Measurements from ENCODE around the gene TMEM154. TPM values are rescaled to one million over a fixed set of nuclear protein-coding genes. Genes with fewer than 3 reads are reported as not detected.

Gene TMEM154
- total RNA-seq, 4 donors from 2014 or later: 41.2 to 83.1 (median 60.5) TPM

DNA sequence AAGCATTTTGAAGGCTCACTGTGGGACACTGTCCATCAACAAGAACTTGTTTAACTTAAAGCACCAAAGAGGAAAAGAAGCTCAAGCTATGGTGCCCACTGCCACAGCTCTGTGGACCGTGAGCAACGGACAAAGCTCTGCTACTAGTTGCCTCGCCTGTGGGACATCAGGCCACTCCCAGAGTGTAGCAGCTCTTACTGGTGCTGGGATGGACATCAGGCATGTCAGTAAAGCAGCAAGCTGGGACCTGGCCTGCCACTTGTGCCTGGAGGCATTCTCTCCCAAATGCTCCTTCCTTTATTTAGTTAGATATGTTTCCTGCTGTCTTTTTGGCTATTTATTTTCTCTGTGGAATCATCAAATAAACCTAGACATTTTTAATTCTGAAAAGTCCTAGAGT, 46.7 kb downstream of the TMEM154 start:
- Histone ChIP-seq H3K4me1 (peaks cover 0 to 4% (median 0%) of the 10 kb centered on the region in 3 donors), H3K27me3 (no peaks in the 10 kb centered on the region), H3K9me3 (no peaks in the 10 kb centered on the region), H3K27ac (no peak overlapping the region), H3K36me3 (peaks cover 0 to 71% (median 4%) of the 10 kb centered on the region in 3 donors), H3K4me3 (no peak overlapping the region)
- intact Hi-C loops (cut with DNase I): loop anchor here (5.0 kb wide), 1 partner anchor 141 kb away; no protein-coding TSS in a partner anchor
- no peak for TF ChIP-seq CTCF (IDR thresholded peaks at IDR 0.05)
- no peak for TF ChIP-seq POLR2A (IDR thresholded peaks at IDR 0.05)
- no peak for DNase-seq
- 37 to 67% methylated on average over 3 of the region's 3 CpGs for WGBS, 2 donors

DNA sequence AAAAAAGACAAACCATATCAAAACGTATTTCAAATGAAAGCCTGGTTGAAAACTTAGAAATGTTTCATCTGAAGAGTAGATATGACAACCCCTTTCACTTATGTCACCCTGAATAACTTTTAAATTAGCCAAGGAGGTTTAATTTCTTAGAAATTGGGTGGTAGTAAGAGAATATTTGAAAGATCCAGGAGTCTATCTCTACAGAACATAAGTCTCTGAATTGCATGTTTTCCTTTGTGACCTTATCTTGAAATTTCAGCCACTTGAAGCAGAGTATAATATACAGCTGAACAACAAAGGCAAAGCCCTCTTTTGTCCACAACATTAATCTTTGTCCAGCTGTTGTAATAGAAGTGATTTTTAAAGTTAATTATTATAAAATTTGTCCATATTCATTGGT, 49.5 kb downstream of the TMEM154 start:
- Histone ChIP-seq H3K27ac (no peak overlapping the region), H3K9me3 (no peaks in the 10 kb centered on the region), H3K36me3 (peaks cover 0 to 64% (median 0%) of the 10 kb centered on the region in 3 donors), H3K4me3 (no peak overlapping the region), H3K4me1 (peaks cover 0 to 4% (median 0%) of the 10 kb centered on the region in 3 donors), H3K27me3 (no peaks in the 10 kb centered on the region)
- intact Hi-C loops (cut with DNase I): loop anchor here (5.0 kb wide), 1 partner anchor 138 kb away; no protein-coding TSS in a partner anchor
- no peak for DNase-seq
- no peak for TF ChIP-seq CTCF (IDR thresholded peaks at IDR 0.05)
- TF ChIP-seq POLR2A (IDR thresholded peaks at IDR 0.05): no peak
- WGBS, 2 donors: 52 to 57% methylated on average over 1 of the region's 1 CpG

GRCh38 chr4:152629908-152630307, 49.9 kb downstream of the TMEM154 start:
- TF ChIP-seq CTCF (IDR thresholded peaks at IDR 0.05) (no peak), POLR2A (IDR thresholded peaks at IDR 0.05) (no peak)
- Histone ChIP-seq H3K36me3 (peaks cover 0 to 64% (median 0%) of the 10 kb centered on the region in 3 donors), H3K4me3 (no peak overlapping the region), H3K4me1 (peaks cover 0 to 4% (median 0%) of the 10 kb centered on the region in 3 donors), H3K9me3 (no peaks in the 10 kb centered on the region), H3K27me3 (no peaks in the 10 kb centered on the region), H3K27ac (no peak overlapping the region)
- no peak for DNase-seq
- 94 to 100% methylated on average over 3 of the region's 3 CpGs for WGBS, 2 donors
- intact Hi-C loops (cut with DNase I): loop anchor here (5.0 kb wide), 1 partner anchor 138 kb away; no protein-coding TSS in a partner anchor

- no peak for TF ChIP-seq POLR2A (IDR thresholded peaks at IDR 0.05)
- TF ChIP-seq CTCF (IDR thresholded peaks at IDR 0.05): no peak
- WGBS, 2 donors: 65 to 86% methylated on average over 4 to 5 of the region's 5 CpGs
- H3K27ac ChIP-seq: no peak overlapping the region
- no peaks in the 10 kb centered on the region for H3K9me3 ChIP-seq
- H3K27me3 ChIP-seq: no peaks in the 10 kb centered on the region
- H3K36me3 ChIP-seq: peaks cover 0 to 58% (median 0%) of the 10 kb centered on the region in 3 donors
- H3K4me3 ChIP-seq: no peak overlapping the region
- intact Hi-C loops (cut with DNase I): no loop called here
- no peak for DNase-seq
- H3K4me1 ChIP-seq: no peaks in the 10 kb centered on the region
Observed at GRCh38 chr4:152628128-152628527, 51.7 kb downstream of the TMEM154 start.

GRCh38 chr4:152626790-152627189, 53.0 kb downstream of the TMEM154 start:
- intact Hi-C loops (cut with DNase I): no loop called here
- no peaks in the 10 kb centered on the region for H3K27me3 ChIP-seq
- H3K4me3 ChIP-seq: no peak overlapping the region
- H3K27ac ChIP-seq: no peak overlapping the region
- no peak for DNase-seq
- 77 to 80% methylated on average over 2 of the region's 2 CpGs for WGBS, 2 donors
- no peaks in the 10 kb centered on the region for H3K4me1 ChIP-seq
- peaks cover 0 to 45% (median 0%) of the 10 kb centered on the region in 3 donors for H3K36me3 ChIP-seq
- H3K9me3 ChIP-seq: no peaks in the 10 kb centered on the region
- TF ChIP-seq CTCF (IDR thresholded peaks at IDR 0.05): no peak
- TF ChIP-seq POLR2A (IDR thresholded peaks at IDR 0.05): no peak

All from esophagus squamous epithelium (tissue), 5 donors.